DMS 273 treated with DMSO at 0.1 percent for 48 hours (cell line): ENCODE measurements around the gene NTMT1.
A peak's percentile ranks its signal among the peaks of the same experiment; 100 is the strongest.
"Not testable (repeated sequence)": the region's sequence is repeated elsewhere in the genome, so short reads cannot be mapped to it uniquely, and the experiment has no call there.

Source experiments
- DNase-seq: peaks from one replicate; lab custom pipeline; 2025; lab: John Stamatoyannopoulos, UW

The NTMT1 gene

GRCh38 chr9:129626079-129626624, at the start of gene NTMT1:
NTMT1 (plus strand) TSS chr9:129626163; CDS start chr9:129632704, 6,541 bp downstream.
- peak; percentile 30 for DNase-seq

GRCh38 chr9:129576546-129577543, 49.1 kb upstream of the NTMT1 start:
- DNase-seq, result no peak

- no peak for DNase-seq
These were observed 46.7 kb upstream of the NTMT1 start for GRCh38 chr9:129579294-129579693.

- DNase-seq, result no peak
These were observed 45.6 kb upstream of the NTMT1 start for GRCh38 chr9:129580211-129580915.

GRCh38 chr9:129581505-129582189, 44.3 kb upstream of the NTMT1 start:
- no peak for DNase-seq

- no peak for DNase-seq
These were observed 43.1 kb upstream of the NTMT1 start for GRCh38 chr9:129582855-129583254.

- DNase-seq, result no peak
These were observed 42.5 kb upstream of the NTMT1 start for GRCh38 chr9:129583308-129584038.

GRCh38 chr9:129584136-129584535, 41.8 kb upstream of the NTMT1 start:
- DNase-seq, result peak; percentile 26

GRCh38 chr9:129585352-129585751, 40.6 kb upstream of the NTMT1 start:
- no peak for DNase-seq

- no peak for DNase-seq
These were observed 39.7 kb upstream of the NTMT1 start for GRCh38 chr9:129586245-129586644.

- DNase-seq, result no peak
These were observed 39.3 kb upstream of the NTMT1 start for GRCh38 chr9:129586685-129587084.

GRCh38 chr9:129587487-129588262, 38.3 kb upstream of the NTMT1 start:
- no peak for DNase-seq

- DNase-seq, result no peak
These were observed 35.5 kb upstream of the NTMT1 start for GRCh38 chr9:129590466-129590865.

- DNase-seq, result no peak
These were observed 34.0 kb upstream of the NTMT1 start for GRCh38 chr9:129591916-129592315.

GRCh38 chr9:129592790-129593189, 33.2 kb upstream of the NTMT1 start:
- not testable (repeated sequence) for DNase-seq

- no peak for DNase-seq
These were observed 31.3 kb upstream of the NTMT1 start for GRCh38 chr9:129594632-129595031.

- DNase-seq, result no peak
These were observed 30.6 kb upstream of the NTMT1 start for GRCh38 chr9:129595311-129595741.

- DNase-seq, result no peak
These were observed 29.9 kb upstream of the NTMT1 start for GRCh38 chr9:129595903-129596540.

GRCh38 chr9:129596541-129597331, 29.2 kb upstream of the NTMT1 start:
- no peak for DNase-seq
